ENCODE measurements around the gene PIEZO2.

Gene PIEZO2

DNA sequence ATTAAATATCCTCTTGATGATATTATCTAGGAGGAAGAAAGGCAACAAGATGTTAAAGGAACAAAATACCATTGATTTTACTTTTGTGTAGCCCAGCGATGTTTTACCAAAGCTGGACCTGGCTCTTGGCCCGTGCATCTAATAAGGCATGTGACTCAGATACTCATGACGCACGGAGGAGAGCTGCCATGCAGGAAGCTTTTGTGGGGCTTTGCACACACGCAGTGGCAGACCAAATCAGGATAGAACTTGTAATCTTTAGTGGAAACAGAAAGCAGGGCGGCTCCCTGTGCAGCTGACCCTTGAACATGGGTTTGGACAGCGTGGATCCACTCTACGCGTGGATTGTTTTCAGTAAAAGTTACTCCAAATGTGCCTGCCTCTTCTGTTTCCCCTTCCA is 433.6 kb downstream of the PIEZO2 start:
- no peak for DNase-seq

DNA sequence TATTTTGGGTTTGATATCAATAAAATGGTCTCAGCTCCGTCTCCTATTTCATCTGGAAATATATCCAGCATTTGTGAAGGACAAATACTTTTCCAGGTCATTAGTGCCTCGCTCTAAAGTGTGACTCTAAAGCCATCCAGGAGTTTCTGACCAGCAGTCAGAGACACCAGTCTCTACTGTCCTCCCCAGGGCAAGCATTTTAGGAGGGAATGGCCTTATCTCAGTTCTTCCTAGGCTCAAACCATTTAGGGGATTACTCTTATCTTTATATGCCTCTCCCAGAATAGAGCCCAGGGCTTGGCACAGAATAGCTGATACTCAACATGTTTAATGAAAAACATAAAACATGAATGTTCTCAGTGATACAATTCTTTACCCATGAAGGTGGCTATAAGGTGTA is 436.0 kb downstream of the PIEZO2 start:
- DNase-seq: no peak

DNA sequence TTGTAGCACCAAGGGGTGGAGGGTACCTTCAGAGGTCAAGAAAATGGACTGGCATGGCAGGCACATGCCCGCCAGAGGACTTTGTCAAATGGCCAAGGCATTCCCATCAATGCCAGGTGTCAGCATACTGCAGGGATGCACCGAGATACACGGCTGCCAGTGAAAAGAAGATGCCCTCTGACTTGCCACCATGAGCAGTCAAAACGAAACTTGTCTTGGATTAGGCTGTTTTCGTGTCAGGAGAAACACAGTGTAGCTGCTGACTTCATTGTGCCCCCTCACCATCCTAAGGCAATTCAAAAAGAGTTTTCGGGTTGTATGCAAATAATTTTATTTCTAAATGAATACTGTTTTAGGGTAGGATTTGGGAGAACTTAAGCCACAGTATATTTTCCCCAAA is 442.1 kb downstream of the PIEZO2 start:
- no peak for DNase-seq

DNA sequence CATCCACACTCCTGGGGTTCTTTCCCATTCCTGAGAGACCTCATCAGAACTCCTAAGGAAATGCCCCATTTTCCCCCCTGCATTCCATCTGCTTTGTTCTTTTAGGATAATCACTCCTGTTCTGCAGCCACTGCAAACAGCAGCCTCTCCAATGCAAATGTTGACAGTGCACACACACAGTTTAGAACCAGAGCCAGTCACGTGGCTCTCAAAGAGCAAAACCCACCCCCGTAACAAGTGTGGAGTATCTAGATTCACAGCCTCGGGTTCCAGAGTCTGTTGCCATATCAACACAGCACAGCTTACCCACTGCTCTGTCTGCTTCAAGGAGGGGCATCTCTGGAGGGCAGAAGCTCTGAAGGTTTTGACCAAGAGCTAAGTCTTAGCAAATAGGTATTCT is 443.6 kb downstream of the PIEZO2 start:
- DNase-seq: no peak

DNA sequence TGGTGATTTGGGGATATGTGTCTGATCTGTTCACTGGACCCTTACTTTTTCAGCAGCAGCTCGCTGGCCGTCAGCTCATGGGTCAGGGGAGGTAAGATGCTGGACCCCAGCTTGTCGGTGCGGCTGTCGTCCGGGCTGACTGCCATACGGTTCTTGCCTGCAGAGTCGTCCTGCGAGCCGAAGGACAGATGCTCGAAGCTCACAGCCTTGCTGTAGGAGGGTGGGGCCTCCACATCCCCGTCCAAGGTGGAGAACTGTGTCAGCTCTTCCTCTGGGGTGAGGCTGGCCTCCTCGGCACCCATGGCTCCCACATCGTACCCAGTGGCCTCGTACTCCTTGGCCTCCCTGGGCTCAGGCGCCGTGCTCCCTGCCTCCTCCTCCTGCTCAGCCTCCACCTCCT is 444.1 kb downstream of the PIEZO2 start:
- DNase-seq: no peak

DNA sequence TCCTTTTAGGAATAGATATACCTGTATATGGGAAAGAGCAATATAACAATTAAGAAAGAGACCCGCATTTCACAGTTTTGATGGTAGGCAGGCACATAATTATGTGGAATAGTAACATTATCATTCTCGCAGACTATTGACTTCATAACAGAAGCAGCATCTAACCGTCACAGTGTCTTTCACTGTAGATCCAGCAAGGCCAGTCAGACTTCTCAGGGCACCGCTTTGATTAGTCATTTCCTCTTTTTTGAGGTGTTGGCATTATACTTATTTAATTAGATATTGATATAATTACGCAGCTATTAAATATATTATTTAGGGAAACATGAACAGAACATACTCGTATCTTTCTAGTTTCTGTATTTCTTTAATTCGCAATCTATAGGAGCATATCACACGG is 447.2 kb downstream of the PIEZO2 start:
- DNase-seq: no peak

DNA sequence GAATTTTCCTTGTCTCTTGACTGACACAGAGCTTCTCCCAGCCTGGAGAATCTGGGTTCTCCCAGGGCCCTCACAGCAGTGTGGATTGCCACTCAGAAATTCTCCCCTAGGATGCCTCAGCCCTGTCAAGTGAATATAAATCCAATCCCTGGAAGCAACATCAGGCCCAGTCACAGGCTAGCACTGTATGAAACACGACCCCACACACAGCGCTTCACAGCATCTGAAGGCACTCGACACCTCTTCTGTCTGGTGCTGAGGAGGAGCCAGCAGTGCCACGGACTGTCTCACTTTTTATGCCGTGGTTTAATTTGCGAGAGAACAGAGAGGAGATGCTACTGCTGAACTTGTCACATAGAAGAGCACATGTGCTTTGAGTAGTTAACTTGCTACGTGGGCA is 459.0 kb downstream of the PIEZO2 start:
- DNase-seq: no peak

DNA sequence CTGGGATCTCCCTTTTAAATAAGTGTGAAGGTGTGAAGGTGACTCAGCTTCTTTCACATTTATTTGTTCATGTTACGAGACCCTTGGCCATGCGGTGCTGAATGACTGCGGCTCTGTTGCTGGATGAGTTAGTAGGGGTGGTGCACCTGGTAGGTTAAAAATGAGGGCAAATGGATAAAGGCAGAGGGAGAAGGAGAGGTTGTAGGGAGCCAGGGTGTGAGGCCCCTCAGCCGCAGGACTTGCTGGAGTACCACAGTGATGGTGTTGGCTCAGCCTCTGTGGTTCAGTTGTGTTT is 459.4 kb downstream of the PIEZO2 start:
- DNase-seq: no peak

DNA sequence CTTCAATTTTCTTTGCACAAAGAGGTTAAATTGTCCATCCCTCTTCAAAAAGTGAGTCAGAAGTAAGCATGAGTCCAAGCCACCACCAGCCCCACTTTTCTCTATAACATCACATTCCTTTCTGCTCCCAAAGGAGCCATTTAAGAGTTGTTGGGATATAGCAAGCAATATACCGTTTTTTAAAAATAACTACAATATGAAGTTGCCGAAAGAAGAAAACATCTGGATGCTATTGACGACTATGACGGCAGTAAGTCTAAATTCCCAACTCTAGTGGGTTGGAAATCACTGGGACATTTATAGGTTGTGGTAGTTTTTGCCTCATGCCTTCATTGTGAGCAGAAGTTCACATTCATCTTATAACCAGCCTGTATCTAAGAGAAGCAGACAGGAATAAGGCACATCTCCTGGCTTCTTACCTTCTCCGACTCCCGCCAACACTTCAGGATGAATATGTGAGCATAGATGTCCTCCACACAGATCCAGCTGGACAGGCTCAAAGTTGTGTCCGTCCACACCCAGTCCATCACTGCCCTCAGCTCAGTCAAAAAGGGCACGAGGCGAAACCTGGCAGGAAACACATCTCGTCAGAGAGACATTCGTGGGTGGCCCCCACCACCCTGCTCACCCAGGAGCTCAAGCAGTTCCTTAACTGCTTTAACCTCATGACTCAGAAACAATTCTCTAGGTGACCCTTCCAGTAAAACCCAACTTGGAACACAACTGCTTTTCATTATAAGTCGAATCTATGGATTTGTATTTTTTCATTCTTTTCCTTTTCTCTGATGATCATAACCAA is 459.9 kb downstream of the PIEZO2 start:
- no peak for DNase-seq

DNA sequence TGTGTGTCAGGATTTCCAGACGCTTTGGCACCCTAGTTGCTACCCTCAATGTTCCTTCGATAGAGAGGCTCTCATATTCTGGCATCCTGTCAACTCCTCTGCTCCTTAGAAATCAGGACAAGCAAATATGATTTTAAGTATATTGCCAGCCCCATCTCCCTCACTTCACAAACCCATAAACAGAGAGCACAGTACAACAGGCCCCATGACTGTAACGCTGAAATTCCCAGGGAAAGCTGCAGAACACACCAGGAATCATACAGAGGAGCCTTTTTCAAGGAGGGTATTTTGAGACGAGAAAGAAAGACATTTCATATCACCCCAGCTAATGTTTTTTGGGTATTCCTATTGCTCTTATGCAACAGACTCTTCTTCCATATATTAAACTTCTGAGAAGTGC is 460.6 kb downstream of the PIEZO2 start:
- DNase-seq: no peak

DNA sequence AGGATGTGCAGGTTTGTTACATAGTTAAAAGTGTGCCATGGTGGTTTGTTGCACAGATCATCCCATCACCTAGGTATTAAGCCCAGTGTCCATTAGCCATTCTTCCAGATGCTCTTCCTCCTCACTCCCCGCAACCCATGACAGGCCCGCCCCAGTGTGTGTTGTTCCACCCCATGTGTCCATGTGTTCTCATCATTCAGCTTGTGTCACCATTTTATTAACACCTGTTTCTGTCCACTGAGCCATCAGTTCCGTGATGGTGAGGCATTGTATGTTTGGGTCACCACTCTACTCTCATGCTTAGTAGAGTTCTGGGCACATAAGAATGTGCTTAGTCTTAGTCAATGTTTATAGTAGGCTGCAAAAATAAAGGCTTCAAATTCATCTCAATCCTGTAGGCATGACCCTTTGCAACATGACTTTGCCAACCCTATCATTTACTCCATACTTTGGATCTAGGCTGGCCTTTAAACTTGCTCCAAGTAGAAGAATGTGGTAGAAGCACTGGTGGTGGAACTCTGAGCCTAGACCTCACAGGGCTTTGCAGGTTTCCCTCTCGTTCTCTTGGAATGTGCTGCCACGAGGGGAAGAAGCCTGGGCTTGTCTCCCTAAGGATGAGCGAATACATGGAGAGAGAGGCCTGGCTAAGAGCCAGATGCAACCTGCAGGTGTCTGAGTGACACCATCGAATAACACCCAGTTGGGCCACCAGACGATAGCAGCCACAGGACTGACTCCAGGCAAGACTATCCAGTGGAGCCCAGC is 462.0 kb downstream of the PIEZO2 start:
- DNase-seq: no peak

DNA sequence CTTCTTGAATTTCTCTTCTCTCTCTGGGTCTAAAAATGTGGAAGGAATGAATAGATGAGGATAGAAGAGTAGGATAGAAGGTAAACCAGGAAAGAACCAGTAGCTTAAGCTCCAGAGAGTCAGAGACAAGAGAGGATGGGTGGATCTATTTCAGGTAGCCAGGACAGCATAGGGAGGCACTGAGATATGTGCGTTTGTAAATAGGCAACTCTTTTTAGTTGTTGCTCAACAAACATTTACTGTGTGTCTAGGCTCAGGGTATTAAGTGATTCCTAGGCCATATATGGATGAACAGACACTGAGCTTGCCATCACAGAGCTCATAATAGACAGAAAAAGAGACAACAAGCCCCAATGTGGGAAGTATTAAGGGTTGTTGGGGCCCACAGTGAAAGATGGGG is 463.1 kb downstream of the PIEZO2 start:
- DNase-seq: no peak

DNA sequence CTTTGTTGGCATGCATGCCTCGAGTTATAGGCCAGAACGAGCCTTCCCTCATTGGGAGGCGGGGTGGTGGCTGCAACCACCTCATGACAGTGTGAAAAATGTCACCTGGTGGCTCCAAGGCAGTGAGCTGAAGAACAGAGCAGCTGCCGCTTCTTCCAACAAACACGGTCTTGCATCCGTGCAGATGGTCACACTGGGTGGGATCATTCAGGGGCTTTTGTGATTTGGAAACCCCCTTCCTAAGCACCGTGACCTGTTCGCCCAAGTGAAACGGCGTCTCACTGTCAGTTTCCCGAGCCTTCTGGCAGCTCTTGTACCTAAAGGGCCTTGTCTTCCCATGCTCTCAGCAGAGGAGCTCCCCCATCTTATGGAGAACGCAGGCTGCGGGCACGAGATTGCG is 463.9 kb downstream of the PIEZO2 start:
- no peak for DNase-seq

DNA sequence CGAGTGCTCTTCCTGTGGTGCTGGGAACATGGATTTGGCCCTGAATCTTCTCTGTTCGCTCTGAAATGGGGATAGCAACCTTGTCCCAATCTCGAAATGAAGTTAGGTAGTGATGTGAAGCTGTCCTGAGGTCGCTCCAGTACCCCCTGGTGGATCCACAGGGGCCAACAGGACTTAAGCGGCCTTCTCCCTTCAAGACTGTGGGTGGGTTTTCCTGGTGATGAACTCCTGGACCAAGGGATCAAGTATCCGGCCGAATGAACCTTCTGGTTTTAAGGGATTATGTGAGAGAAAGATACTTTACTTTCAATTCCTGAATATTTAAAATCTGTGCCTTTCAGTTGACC is 467.0 kb downstream of the PIEZO2 start:
- no peak for DNase-seq

DNA sequence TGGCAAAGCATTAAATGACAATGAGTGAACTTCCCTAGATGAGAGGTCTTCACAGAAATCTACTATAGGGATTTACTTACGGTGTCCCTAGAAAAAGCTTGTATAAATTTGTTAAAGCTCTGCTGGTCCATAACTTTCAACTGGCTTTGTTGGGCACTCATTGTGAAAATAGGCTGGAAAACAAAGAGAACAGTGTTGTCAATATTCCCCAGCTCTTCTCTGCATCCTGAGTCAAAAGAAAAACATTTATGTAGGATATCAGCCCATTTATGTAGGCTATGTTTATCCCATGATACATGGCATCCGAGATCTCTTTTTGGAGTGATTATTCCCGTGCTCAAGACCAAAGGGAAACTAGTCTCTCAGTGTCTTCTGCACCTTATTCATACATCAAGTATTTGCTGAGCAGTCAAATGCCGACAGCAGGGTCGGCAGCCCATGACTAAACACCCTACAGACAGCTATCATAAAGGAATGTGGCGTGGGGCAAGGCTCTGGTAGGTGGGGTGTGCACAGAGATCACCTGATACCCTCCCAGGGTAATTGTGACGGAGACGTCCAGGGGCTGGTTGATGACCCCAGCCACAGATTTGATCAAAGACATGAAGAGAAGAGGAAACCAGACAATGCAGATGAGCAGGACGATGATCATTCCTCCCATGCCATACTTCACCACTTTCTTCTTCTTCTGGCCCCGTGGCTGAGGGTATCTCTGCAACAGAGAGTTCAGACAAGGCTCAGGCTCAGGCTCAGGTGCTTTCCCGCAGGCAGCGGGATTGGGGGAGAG is 467.6 kb downstream of the PIEZO2 start:
- no peak for DNase-seq

DNA sequence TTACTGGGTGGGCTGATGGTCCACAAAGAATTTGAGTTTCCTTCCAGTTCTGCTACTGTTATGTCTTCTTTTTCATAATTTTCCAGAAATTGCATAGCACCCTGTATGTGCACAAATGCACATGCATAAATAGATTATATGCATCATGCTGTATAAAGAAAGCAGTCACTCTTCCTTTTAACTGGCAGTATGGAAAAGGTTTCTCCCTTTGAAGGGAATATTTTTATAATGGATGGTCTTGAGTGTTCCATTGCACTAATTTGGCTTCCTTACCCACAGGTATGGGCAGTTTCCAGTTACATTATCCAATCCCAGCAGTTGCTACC is 469.1 kb downstream of the PIEZO2 start:
- no peak for DNase-seq

DNA sequence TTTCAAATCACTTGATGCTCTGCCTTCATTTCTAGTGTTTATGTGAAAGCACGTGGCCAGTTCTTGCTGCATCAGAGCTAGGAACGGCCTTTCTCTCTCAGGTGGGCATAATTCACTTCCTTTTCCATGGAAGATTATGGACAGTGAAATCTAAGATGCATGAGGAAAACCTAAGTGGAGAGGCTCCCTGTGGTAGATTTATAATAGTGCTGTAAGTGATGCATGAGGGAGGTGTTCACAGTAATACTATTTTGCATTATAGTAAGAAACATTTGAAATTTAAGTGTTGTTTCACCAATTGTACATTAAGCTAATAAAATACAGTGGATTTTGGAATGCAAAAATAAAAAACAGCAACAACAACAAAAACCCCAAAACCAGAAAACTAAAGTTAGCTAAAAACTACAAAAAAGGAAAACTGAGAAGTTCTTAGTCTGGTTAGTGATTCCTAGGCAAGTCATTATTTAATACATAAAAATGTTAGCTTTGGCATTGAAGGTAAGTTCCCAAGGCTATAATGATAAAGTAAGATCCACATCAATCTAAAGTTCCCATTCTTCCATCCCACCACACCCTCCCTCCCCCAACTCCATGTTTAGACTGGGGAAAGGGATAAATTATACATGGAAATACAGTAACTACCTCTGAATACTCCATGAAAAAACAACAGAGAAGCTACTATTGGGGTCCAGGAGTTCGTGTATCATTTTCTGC is 469.7 kb downstream of the PIEZO2 start:
- DNase-seq: no peak

DNA sequence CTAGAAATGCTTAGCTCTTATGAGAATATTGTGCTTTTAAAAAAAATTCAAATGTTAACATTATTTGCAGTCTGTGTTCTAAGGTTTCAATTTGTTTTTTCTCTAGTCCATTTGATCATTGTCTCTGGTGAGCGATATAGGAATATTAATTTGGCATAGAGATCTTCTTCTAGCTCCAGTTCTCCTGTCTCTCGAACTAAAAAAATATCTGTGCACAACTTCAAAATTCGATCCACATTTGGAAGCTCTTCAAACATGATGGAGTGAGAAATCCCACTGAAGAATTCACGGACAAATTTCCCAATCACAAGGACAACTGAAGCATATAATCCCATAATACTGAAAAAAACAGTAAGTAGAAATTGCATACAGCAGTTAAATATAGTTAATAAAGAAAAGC is 477.9 kb downstream of the PIEZO2 start:
- no peak for DNase-seq

DNA sequence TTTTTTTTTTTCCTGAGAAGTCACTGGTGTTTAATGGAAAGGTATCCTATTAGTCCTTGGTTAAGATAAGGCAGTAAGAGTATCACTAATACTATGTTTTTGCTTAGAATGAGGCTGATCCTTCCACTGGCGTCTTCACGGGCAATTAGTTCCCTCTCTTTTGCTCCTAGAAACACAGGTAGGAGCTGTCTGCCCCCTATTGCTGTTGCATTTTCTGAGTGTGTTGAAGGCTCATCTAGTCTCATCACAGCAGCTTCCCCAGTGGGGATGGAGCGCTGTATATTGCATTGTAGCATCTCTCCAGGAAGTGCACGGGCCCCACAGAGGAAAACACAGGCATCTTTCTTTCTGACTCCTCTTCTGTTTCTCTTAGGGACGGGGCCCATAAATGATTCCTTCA is 478.5 kb downstream of the PIEZO2 start:
- DNase-seq: no peak

DNA sequence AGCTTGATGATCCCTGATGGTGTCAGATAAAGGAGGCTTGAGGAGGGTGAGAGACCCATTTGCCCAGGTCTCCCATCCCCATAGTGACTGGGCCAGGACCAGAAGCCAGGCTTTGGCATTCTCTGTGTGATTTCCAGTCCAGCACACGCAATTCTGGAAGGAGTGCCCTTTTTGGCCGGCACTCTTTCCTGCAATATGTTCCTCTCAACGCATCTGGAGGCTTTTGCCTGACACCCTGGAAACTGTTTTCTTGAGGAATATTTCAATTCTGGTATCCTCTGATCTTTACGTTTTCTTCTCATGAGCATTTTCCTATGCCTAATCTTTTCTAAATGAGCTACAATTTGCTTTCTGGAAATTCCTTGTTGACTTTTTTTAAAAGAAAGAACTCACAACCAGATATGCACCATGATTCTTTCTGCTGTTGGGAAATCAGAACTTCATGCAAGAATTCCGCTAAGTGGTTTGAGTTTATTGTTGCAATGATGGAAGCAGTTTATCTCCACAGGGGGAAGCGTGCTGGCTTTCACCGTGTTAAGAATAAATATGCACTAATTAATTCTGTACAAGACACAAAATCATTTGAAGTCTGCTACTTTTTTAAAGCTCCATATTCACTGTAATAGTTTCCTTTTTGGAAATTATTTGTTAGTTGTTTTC is 479.8 kb downstream of the PIEZO2 start:
- no peak for DNase-seq

DNA sequence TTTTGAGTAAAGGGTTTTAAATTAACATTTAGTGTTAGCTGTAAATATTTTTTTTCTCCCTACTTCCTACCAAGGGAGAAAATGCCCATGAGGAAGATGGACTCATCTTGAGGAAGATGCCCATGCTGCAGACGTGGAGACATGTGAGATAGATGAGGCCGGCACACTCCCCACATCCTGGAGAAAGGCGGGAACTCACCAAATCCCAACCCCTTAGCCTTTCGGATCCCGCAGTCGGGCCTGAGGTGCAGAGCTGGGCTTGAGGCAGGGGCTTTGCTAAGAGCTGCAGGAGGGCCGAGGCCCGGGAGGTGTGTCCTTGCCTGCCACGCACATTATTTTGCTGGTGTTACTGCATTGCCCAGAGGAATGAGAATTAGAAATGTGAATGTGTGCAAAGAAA is 485.6 kb downstream of the PIEZO2 start:
- no peak for DNase-seq

DNA sequence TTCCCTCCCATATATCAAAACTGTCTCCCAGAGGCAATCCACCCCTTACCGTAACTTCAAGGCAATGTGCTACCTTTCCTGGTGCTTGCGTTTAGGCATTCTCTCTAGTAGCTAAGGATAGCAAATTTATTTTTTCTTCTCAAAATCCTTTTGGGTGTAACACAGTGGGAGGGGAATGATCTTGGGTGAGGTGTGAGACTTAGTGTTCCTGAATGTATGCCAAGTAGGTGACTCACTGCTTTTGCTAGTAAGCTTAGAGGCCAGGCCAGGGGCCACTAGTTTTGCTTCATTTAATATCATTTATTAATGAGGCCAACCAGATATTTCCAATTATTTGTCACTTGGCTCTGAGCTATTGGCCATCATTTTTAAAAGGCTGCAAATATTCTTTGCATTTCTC is 488.1 kb downstream of the PIEZO2 start:
- no peak for DNase-seq

Measured in stimulated activated CD8-positive, alpha-beta memory T cell treated with anti-CD3 and anti-CD28 coated beads, Interleukin-4, amount 100 ng/mL, for 48 hours (primary cell).